Measurements from ENCODE around the gene NDUFS7.
"Not testable (repeated sequence)": the region's sequence is repeated elsewhere in the genome, so short reads cannot be mapped to it uniquely, and the experiment has no call there.

NDUFS7 gene

GRCh38 chr19:1432507-1432887, 48.8 kb downstream of the NDUFS7 start:
- DNase-seq (ENCODE audit: low spot score): no peak

DNA sequence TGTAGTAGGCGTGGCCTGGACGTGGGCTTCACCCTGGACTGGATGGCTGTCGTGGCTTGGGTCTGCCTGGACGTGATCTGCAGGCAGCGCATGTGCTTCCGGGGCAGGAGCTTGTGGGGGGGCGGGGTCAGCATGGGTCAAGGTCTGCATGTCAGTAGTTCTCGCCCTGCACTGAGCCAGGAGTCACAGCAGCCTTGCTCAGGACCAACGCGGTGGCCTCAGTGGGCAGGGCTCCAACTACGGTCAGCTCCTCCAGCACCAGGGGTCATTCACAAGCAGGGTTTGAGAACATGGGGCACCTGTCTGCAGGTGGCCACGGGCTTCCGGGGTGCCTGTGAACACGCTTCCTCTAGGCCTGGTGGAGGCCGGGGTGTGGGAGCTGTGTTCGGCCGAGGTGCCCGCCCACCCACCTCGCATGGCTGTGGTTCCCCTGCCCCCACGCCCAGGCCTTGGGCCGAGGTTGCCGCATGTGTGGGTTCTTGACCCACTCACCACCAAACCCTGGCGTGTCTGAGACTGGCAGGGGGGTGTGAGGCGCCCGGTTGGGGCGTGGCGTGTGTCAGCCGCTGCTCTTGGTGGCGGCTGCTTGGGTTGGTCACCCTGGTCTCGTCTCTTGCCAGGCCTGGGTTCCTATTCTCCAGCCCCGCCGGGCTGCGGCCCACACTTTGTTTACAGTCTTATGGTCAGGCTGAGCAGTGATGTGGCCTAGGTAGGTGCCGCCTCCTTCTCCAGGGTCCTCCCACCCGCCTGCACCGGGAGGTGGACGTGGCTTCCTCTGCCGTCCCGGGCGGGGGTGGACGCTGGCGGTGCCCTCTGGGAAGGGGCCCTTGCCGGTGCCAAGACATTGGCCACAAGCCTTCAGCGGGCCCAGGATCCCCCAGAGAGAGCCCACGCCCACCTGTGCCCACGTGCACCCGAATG, 49.7 kb downstream of the NDUFS7 start:
- DNase-seq (ENCODE audit: low spot score): no peak

- DNase-seq (ENCODE audit: low spot score): no peak
These were observed 50.3 kb downstream of the NDUFS7 start for GRCh38 chr19:1434040-1434366.

DNA sequence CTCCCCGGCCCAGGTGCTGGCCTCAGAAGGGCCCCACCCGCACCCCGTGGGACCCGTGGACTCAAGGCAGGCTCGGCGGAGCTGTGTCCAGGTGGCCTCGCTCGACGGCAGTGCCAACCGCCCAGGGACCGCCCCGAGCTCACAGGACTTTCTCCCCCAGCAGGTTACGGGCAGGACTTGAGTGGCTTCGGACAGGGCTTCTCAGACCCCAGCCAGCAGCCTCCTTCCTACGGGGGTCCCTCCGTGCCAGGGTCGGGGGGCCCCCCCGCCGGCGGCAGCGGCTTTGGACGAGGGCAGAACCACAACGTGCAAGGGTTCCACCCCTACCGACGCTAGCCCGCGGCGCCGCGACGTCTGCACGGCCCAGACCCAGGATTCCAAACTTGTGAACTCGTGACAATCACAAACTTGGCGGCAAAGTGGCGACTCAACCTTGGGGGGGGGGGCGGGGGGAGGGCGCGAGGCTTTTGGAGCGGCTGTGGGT, 50.9 kb downstream of the NDUFS7 start:
- DNase-seq (ENCODE audit: low spot score): no peak

DNA sequence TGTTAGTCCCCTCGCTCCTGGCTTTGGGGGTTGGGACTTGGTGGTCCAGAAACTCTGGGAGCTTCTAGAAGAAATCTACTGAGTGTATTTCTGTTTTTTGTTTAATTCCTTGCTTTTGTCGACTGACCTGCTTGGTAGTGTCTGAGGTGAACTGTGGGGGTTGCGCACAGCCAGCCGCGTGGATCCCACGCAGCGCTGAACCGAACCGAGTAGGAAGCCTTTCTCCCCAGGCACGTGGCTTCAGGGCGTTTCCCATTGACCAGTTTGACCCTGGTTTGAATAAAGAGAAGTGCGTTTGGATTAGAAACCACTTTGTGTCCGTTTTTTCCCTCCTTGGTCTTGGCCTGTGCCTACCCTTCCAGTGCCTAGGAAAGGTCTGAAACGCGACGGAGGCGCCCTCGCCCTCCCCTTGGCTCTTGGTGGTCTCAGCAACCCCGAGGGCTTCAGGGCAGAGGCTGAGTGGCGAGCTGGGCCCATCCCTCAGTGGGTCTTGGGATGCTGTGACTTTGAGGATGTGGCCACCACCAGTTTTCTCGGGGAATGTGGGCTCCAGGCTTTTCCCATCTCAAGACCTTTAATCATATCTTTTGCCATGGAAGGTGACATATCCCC, 51.8 kb downstream of the NDUFS7 start:
- DNase-seq (ENCODE audit: low spot score): no peak

- DNase-seq (ENCODE audit: low spot score): no peak
These were observed 53.9 kb downstream of the NDUFS7 start for GRCh38 chr19:1437609-1438008.

DNA sequence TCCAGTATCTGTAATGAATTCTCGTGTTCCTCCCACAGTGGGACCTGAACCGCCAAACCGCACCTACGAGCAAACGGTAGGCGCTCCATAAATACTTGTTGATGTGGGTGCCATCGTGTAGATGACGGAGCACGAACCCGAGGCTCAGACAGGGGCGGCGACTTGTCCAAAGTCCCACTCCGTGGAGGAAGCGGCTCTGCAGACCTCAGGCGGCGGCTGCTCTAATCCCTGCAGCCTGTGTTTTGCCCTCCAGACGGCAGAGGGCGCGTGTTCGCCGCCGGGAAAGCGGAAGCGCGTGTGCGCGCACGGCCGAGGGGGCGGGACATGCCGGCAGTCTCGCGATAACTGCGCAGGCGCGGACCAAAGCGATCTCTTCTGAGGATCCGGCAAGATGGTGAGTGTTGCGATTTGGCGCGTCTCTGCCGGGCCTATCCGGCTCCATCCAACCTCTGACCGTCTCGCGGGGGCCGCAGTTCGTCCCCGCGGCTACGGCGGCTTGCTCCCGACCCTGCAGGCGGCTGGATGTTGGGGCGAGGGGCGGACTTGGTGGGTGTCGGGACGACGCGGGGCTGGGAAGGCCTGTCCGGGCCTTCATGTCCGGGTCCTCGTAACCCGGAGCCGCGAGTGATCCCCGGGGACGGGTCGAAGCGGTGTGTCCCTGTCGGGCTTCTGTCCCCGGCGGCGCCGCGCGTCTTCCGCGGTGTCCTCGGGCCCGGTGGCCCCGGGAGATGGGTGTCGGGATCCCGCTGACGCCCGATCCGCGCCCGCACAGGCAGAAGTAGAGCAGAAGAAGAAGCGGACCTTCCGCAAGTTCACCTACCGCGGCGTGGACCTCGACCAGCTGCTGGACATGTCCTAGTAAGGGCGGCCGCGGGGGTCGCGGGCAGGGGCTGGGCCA, 54.6 kb downstream of the NDUFS7 start, which contains the start of gene RPS15:
RPS15 (plus strand) TSS at position 362 of the 898 bp plus-strand sequence; CDS start at position 392, 30 bp downstream.
- DNase-seq (ENCODE audit: low spot score): peak; percentile 96

DNA sequence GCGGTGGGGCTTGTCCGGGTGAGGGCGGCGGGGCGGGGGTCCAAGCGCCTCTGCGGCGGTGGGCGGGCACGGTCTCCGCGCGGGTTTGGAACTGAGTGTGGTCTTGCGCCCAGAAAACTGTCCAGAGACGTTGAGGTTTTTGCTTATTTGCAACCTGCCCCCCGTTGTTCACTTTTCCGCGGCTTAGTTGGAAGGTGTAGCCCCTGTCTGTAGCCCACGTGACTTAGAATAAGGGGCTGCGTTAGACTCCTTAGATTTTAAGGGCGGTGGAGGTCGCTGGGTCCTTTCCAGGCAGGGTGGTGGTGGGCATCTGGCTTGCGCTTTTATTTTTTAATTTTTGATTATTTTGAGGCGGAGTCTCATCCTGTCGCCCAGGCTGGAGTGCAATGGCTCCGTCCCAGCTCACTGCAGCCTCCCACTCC, 55.2 kb downstream of the NDUFS7 start:
- DNase-seq (ENCODE audit: low spot score): no peak

GRCh38 chr19:1439525-1440417, 56.1 kb downstream of the NDUFS7 start:
- not testable (repeated sequence) for DNase-seq (ENCODE audit: low spot score)

DNA sequence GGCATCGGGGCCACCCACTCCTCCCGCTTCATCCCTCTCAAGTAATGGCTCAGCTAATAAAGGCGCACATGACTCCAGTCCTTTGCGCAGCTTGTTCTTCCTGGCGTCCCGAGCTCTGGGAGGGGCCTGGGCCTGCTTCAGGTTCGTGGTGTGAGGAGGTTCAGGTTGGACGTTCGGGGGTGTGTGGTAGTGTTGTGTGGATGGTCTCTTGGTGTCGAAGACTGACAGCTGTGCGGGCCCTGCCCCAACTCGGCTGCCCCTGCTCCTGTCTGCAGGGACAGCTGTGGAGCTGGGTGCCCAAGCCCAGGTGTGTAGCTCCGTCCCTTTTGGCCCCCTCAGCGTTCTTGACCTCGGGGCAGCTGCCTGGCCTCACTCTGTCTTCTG, 56.7 kb downstream of the NDUFS7 start:
- no peak for DNase-seq (ENCODE audit: low spot score)

DNA sequence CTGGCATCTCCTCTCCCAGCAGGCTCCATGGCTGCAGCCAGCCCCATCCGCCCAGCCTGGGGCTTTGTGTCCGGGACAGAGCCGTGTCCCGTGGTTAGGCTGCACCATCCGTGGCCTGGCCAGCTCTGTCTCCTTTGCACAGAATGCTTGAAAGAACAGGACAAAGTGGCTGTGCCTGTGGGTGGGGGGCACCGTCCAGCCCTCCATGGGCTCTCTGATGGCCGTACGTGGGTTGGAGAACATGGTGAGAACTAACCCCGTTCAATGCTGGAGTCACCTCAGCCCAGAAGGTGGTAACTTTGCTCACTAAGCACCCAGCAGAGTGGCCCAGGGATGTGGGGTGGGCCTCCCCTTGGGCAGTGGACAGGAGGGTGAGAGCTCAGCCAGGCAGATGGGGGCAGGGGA, 57.3 kb downstream of the NDUFS7 start:
- DNase-seq (ENCODE audit: low spot score): no peak

DNA sequence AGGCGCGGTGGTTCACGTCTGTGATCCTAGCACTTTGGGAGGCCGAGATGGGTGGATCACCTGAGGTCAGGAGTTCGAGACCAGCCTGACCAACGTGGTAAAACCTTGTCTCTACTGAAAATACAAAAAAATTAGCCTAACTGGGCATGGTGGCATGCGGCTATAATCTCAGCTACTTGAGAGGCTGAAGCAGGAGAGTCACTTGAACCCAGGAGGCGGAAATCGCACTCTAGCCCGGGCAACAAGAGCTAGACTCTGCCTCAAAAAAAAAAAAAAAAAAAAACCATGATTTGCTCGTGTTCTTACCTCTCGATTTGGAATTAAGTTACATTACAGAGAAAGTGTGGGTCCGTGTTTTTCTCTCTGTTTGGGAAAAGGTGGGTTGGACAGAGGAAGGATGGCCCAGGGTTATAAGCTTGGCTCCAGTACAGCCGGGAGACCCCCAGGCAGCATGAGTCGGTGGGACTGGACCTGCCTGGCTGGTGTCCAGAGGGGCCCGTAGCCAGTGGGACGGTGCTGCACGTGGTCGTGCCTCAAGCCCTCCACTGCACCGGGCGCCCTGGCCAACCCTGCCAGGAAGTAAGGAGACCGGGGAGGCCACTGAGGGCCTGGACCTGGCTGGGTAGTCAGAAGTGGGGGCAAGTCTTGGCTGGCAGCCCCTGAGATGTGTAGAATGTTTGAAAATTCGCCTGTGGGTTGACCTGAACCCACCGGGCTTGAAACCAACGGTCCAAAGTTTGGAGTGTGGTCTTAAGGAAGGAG, 58.2 kb downstream of the NDUFS7 start:
- DNase-seq (ENCODE audit: low spot score): no peak
